IMR-90 (cell line): ENCODE results near the gene PSME2. TPM values are rescaled to one million over a fixed set of nuclear protein-coding genes. Genes with fewer than 3 reads are reported as not detected.

Experiments used
- ATAC-seq: fragments of 200-7000 bp; cut with Tn5 transposase; 2 replicates; pipeline ENCODE4 v1.9.1; 2020; ENCODE audit warnings: low read depth, mild to moderate bottlenecking, moderate library complexity
- BruUV-seq: library from RNA; stranded (reverse); fragments of 400-500 nt; replicated peaks from 2 replicates; lab custom pipeline; 2021; lab: Mats Ljungman, UMichigan
- CTCF ChIA-PET: fragments of 300-600 bp; formaldehyde crosslinking; extraction: SDS; loops from one replicate; lab custom pipeline; 2021; ENCODE audit warnings: antibody characterized with exemption; lab: Yijun Ruan, JAX
- POLR2A ChIA-PET: fragments of 300-600 bp; sonication (Branson Sonifier 250); formaldehyde crosslinking; loops from one replicate; lab custom pipeline; 2022; ENCODE audit warnings: antibody characterized with exemption; ENCODE audit not compliant: unreplicated experiment; lab: Charles Lee
- DNase-seq: peaks from one replicate; pipeline ENCODE4 v3.0.0; 2013
- H2AFZ ChIP-seq: replicated peaks from 2 replicates; pipeline ENCODE3; 2013; ENCODE audit warnings: low read length, mild to moderate bottlenecking; ENCODE audit not compliant: poor library complexity
- H2AK5ac ChIP-seq: 2 replicates; pipeline ENCODE4 v1.6.1; 2013; ENCODE audit warnings: low read depth, low read length, inconsistent platforms
- H2AK9ac ChIP-seq: replicated peaks from 2 replicates; pipeline ENCODE3; 2013; ENCODE audit warnings: mild to moderate bottlenecking, low read depth, low read length, moderate library complexity; ENCODE audit not compliant: poor library complexity
- H2BK120ac ChIP-seq: 2 replicates; pipeline ENCODE4 v1.6.1; 2013; ENCODE audit warnings: low read depth, low read length, inconsistent platforms
- H2BK15ac ChIP-seq: 3 replicates; pipeline ENCODE4 v1.6.1; 2013; ENCODE audit warnings: low read depth, low read length, inconsistent platforms
- H2BK20ac ChIP-seq: 2 replicates; pipeline ENCODE4 v1.6.1; 2013; ENCODE audit warnings: low read depth, mild to moderate bottlenecking, inconsistent platforms, low read length, moderate library complexity
- H2BK5ac ChIP-seq: 2 replicates; pipeline ENCODE4 v1.6.1; 2013; ENCODE audit warnings: mild to moderate bottlenecking, low read depth, low read length, inconsistent platforms; ENCODE audit not compliant: poor library complexity, severe bottlenecking
- H3K14ac ChIP-seq: replicated peaks from 2 replicates; pipeline ENCODE4 v1.6.1; 2013; ENCODE audit warnings: low read depth, low read length, inconsistent platforms
- H3K18ac ChIP-seq: 2 replicates; pipeline ENCODE4 v1.6.1; 2013; ENCODE audit warnings: low read depth, low read length, control low read depth
- H3K23ac ChIP-seq: 2 replicates; pipeline ENCODE4 v1.6.1; 2013; ENCODE audit warnings: low read depth, low read length, inconsistent platforms
- H3K27ac ChIP-seq: 2 replicates; pipeline ENCODE4 v1.5.1; 2013; ENCODE audit warnings: mild to moderate bottlenecking, control low read depth, low read length; ENCODE audit not compliant: insufficient read depth
- H3K27me3 ChIP-seq: 2 replicates; pipeline ENCODE4 v1.6.1; 2013; ENCODE audit warnings: low read length; ENCODE audit not compliant: control insufficient read depth, insufficient read depth
- H3K36me3 ChIP-seq: 2 replicates; pipeline ENCODE4 v1.6.1; 2013; ENCODE audit warnings: low read length, mixed read lengths; ENCODE audit not compliant: control insufficient read depth, insufficient read depth
- H3K4ac ChIP-seq: 2 replicates; pipeline ENCODE4 v1.6.1; 2013; ENCODE audit warnings: low read depth, low read length, inconsistent platforms
- H3K4me1 ChIP-seq: 2 replicates; pipeline ENCODE4 v1.6.1; 2013; ENCODE audit warnings: low read length, mixed read lengths; ENCODE audit not compliant: control insufficient read depth, insufficient read depth
- H3K4me2 ChIP-seq: 2 replicates; pipeline ENCODE4 v1.6.1; 2013; ENCODE audit warnings: low read depth, mild to moderate bottlenecking, control low read depth, low read length, moderate library complexity
- H3K4me3 ChIP-seq: 2 replicates; pipeline ENCODE4 v1.5.1; 2013; ENCODE audit warnings: low read depth, mild to moderate bottlenecking, control low read depth, low read length, moderate library complexity; ENCODE audit not compliant: insufficient read depth
- H3K56ac ChIP-seq: 2 replicates; pipeline ENCODE4 v1.6.1; 2013; ENCODE audit warnings: low read length, inconsistent platforms; ENCODE audit not compliant: insufficient read depth; ENCODE audit errors: extremely low read depth
- H3K79me1 ChIP-seq, 2 experiments: 2 replicates each; pipeline ENCODE4 v1.6.1; 2013; ENCODE audit warnings: low read length in 2 of 2, inconsistent platforms in 1 of 2, low read depth in 1 of 2
- H3K9ac ChIP-seq: 2 replicates; pipeline ENCODE4 v1.6.1; 2013; ENCODE audit warnings: low read depth, low read length, control low read depth
- H3K9me1 ChIP-seq: 2 replicates; pipeline ENCODE4 v1.6.1; 2013; ENCODE audit warnings: low read length, inconsistent platforms; ENCODE audit not compliant: insufficient read depth
- H3K9me3 ChIP-seq: 2 replicates; pipeline ENCODE4 v1.6.1; 2013; ENCODE audit warnings: low read length; ENCODE audit not compliant: control insufficient read depth, insufficient read depth
- H4K20me1 ChIP-seq: 2 replicates; pipeline ENCODE4 v1.6.1; 2013; ENCODE audit warnings: low read length, inconsistent platforms; ENCODE audit not compliant: insufficient read depth
- H4K5ac ChIP-seq: 2 replicates; pipeline ENCODE4 v1.6.1; 2013; ENCODE audit warnings: mild to moderate bottlenecking, low read depth, low read length, control low read depth
- H4K8ac ChIP-seq, 2 experiments: 2 replicates each; pipeline ENCODE4 v1.6.1; 2013; ENCODE audit warnings: low read depth in 2 of 2, low read length in 2 of 2, control low read depth in 1 of 2, inconsistent platforms in 1 of 2
- H4K91ac ChIP-seq: 2 replicates; pipeline ENCODE4 v1.6.1; 2013; ENCODE audit warnings: low read depth, low read length, inconsistent platforms; ENCODE audit not compliant: insufficient read depth
- BHLHE40 ChIP-seq: fragments of 150-350 bp; IDR thresholded peaks from 2 replicates; pipeline ENCODE4 v1.6.1; 2016; ENCODE audit warnings: mild to moderate bottlenecking, low read depth, low read length
- CEBPB ChIP-seq: IDR thresholded peaks from 2 replicates; pipeline ENCODE4 v1.6.1; 2012; ENCODE audit warnings: low read depth, low read length, improper control_type of control experiment
- CHD1 ChIP-seq: IDR thresholded peaks from 2 replicates; pipeline ENCODE4 v1.6.1; 2012; ENCODE audit warnings: low read depth, low read length, improper control_type of control experiment
- FOS ChIP-seq: fragments of 150-350 bp; IDR thresholded peaks from 2 replicates; pipeline ENCODE4 v1.6.1; 2016; ENCODE audit warnings: low read depth, low read length
- MAFK ChIP-seq: IDR thresholded peaks from 2 replicates; pipeline ENCODE4 v1.6.1; 2012; ENCODE audit warnings: low read depth, low read length, improper control_type of control experiment
- MAZ ChIP-seq: IDR thresholded peaks from 2 replicates; pipeline ENCODE4 v1.6.1; 2012; ENCODE audit warnings: low read depth, mild to moderate bottlenecking, low read length, improper control_type of control experiment, moderate library complexity, borderline replicate concordance
- NFE2L2 ChIP-seq: fragments of 150-350 bp; IDR thresholded peaks from 2 replicates; pipeline ENCODE4 v1.6.1; 2016; ENCODE audit warnings: low read depth, mild to moderate bottlenecking, low read length
- SMC3 ChIP-seq: fragments of 150-350 bp; IDR thresholded peaks from 2 replicates; pipeline ENCODE4 v1.6.1; 2016; ENCODE audit warnings: low read depth, mild to moderate bottlenecking, antibody characterized with exemption, low read length, moderate library complexity
- WGBS, 2 experiments: methylation state at CpG; one replicate each; pipeline versions ENCODE4 v1.1.5 to v1.1.7; 2013; ENCODE audit warnings: missing lambda C conversion rate in 2 of 2; ENCODE audit not compliant: insufficient read length in 1 of 2; ENCODE audit errors: extremely low coverage in 2 of 2; 5-methylcytosine and 5-hydroxymethylcytosine counted together
- dilution Hi-C: fragments of 300-500 bp; cut with HindIII; formaldehyde crosslinking; loops from one replicate; pipeline ENCODE4 v1.14.3; 2018; ENCODE audit warnings: low sequenced_read_pairs; ENCODE audit not compliant: unreplicated experiment
- in situ Hi-C: fragments of 300-500 bp; cut with MboI; formaldehyde crosslinking; loops from 3 replicates; pipeline ENCODE4 v1.14.3; 2019; ENCODE audit warnings: low sequenced_read_pairs, inconsistent platforms, mixed read lengths
- intact Hi-C: fragments of 100-400 bp; cut with micrococcal nuclease; formaldehyde crosslinking; loops from 2 replicates; pipeline ENCODE4 v1.10.0; 2022
- polyA plus RNA-seq, 3 experiments: library from polyadenylated mRNA; depleted of rRNA; stranded (reverse); fragments of >200 nt; gene quantifications; 2 replicates each; pipeline ENCODE4 v1.2.3, GENCODE V29; 2012; ENCODE audit warnings: low replicate concordance in 1 of 3
- total RNA-seq: library from RNA; depleted of rRNA; stranded (reverse); fragments of >200 nt; gene quantifications from 2 replicates; pipeline ENCODE4 v1.2.3, GENCODE V29; 2012
- TF ChIP-seq, protein P1 (sequence below): fragments of 150-350 bp; IDR thresholded peaks from 2 replicates; pipeline ENCODE4 v1.6.1; 2016; ENCODE audit warnings: low read depth, mild to moderate bottlenecking, low read length, moderate library complexity, borderline replicate concordance
- TF ChIP-seq, protein P2 (sequence below): conservative IDR thresholded peaks from 2 replicates; pipeline ENCODE4 v1.5.1; 2012; ENCODE audit warnings: mild to moderate bottlenecking, low read depth, low read length, improper control_type of control experiment
- TF ChIP-seq, protein P3 (sequence below): fragments of 150-350 bp; IDR thresholded peaks from 2 replicates; pipeline ENCODE4 v1.6.1; 2017; ENCODE audit warnings: mild to moderate bottlenecking, antibody characterized with exemption, low read length, low read depth

PSME2 gene
- total and polyA plus RNA-seq, 2 of the 4 experiments (the other 2 are of a cell fraction), result 104 to 141 TPM

DNA sequence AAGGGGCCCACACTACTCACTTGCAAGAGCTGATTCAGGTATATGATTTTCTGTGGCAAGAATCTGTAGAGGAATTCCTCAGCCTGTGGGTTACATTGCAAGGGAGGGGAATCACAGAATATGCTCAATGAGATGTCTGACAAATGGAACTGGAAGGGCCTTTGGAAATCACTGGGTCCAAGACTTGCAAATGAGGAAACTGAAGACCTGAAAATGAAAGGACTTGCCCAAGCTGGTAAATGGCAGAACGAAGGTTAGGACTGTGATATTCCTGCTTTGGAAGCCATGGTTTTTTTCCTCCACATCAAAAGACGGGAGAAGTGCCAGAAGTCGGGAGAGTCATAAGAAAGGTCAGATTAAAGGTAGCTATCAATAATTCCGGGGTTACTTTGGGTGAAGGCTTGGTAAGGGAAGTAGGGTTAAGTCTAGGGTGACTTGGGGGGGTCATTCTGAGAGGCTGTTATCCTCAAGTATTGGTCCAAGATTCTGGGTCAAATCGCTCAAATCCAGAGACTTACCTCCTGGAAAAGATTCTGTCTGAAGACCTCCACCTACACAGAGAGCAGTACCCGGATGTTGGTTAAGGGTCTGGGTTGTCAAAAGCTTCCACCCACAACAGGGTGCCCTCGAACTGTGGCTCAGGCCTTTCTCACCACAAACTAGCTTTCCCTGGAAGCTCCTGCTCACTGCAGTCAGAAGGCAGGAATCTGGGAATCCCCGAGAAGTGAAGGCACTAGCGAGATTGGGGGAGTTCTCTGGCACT lies 539 bp downstream of the PSME2 start (continued):
- TF ChIP-seq NFE2L2, result no peak
- no peak for TF ChIP-seq CEBPB
- no peak for TF ChIP-seq CHD1

DNA sequence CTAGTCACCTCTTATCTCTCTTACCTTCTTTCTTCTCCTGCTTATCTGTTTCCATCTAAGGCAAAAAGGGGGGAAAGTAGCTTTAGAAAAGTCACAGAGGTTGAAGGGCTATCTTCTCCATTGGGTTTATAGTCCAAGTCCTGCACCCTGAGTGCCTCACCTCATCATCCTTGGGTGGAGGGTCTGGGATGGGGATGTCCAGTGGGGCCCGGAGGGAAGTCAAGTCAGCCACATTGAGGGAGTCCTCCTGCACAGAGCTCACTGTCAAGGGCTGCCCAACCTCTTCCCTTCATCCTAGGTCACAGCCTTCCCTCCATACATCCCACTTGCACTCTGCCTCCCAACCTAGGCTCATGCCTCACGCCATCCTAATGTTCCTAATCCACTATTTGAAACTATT lies 1.2 kb downstream of the PSME2 start:
- no peaks in the 10 kb centered on the region for H3K9me3 ChIP-seq
- TF ChIP-seq SMC3 (no peak), MAFK (no peak), BHLHE40 (no peak), MAZ (no peak), CEBPB (no peak), FOS (no peak), CHD1 (no peak), NFE2L2 (no peak)
- TF ChIP-seq, protein P1, sequence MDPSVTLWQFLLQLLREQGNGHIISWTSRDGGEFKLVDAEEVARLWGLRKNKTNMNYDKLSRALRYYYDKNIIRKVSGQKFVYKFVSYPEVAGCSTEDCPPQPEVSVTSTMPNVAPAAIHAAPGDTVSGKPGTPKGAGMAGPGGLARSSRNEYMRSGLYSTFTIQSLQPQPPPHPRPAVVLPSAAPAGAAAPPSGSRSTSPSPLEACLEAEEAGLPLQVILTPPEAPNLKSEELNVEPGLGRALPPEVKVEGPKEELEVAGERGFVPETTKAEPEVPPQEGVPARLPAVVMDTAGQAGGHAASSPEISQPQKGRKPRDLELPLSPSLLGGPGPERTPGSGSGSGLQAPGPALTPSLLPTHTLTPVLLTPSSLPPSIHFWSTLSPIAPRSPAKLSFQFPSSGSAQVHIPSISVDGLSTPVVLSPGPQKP, result no peak
- TF ChIP-seq, protein P2, sequence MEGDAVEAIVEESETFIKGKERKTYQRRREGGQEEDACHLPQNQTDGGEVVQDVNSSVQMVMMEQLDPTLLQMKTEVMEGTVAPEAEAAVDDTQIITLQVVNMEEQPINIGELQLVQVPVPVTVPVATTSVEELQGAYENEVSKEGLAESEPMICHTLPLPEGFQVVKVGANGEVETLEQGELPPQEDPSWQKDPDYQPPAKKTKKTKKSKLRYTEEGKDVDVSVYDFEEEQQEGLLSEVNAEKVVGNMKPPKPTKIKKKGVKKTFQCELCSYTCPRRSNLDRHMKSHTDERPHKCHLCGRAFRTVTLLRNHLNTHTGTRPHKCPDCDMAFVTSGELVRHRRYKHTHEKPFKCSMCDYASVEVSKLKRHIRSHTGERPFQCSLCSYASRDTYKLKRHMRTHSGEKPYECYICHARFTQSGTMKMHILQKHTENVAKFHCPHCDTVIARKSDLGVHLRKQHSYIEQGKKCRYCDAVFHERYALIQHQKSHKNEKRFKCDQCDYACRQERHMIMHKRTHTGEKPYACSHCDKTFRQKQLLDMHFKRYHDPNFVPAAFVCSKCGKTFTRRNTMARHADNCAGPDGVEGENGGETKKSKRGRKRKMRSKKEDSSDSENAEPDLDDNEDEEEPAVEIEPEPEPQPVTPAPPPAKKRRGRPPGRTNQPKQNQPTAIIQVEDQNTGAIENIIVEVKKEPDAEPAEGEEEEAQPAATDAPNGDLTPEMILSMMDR, result no peak
- TF ChIP-seq, protein P3, sequence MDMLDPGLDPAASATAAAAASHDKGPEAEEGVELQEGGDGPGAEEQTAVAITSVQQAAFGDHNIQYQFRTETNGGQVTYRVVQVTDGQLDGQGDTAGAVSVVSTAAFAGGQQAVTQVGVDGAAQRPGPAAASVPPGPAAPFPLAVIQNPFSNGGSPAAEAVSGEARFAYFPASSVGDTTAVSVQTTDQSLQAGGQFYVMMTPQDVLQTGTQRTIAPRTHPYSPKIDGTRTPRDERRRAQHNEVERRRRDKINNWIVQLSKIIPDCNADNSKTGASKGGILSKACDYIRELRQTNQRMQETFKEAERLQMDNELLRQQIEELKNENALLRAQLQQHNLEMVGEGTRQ, result no peak

More for the DNA sequence above, 1.2 kb downstream of the PSME2 start:
- H3K4me2 ChIP-seq, result peak overlapping the region; percentile 96
- no peaks in the 10 kb centered on the region for H3K27me3 ChIP-seq
- no peak overlapping the region for H2BK20ac ChIP-seq
- no peak overlapping the region for H3K18ac ChIP-seq
- no peak overlapping the region for H3K4me3 ChIP-seq
- no peak overlapping the region for H2BK15ac ChIP-seq
- in situ Hi-C loops (loop anchor here (25.0 kb wide), 2 partner anchors 833 to 1058 kb away; partner anchors contain the start of genes ACIN1, BCL2L2, C14orf119 and PABPN1), dilution Hi-C loops (no loop called here), intact Hi-C loops (no loop called here)
- H2BK5ac ChIP-seq, result peak overlapping the region; percentile 71
- DNase-seq (no peak), ATAC-seq (no peak)
- H3K36me3 ChIP-seq, result peaks cover 12% of the 10 kb centered on the region
- H3K4me1 ChIP-seq, result peaks cover 10% of the 10 kb centered on the region
- no CpG with 5 or more reads among the region's 2 CpGs for WGBS, 2 experiments
- H3K4ac ChIP-seq, result 0 out of 2 replicates have a peak overlapping the region, but pooled peaks have one; percentile 28
- peak overlapping the region; percentile 8; the same call in 1 of the 2 replicates for H3K27ac ChIP-seq
- H3K9me1 ChIP-seq, result peaks cover 15% of the 10 kb centered on the region
- H4K5ac ChIP-seq, result no peak overlapping the region
- peak overlapping the region; percentile 25; the same call in 1 of the 2 replicates for H2AK5ac ChIP-seq
- no peak overlapping the region for H2AFZ ChIP-seq
- H4K8ac ChIP-seq, result no peak overlapping the region; a peak in 1 of 4 replicates
- H2AK9ac ChIP-seq, result no peak overlapping the region
- ChIA-PET CTCF (interaction anchor here (0.6 kb wide), 1 partner anchor 298 kb away, joined by 3 read pairs; no protein-coding TSS in a partner anchor), POLR2A (no interaction called here)
- H3K14ac ChIP-seq, result peak overlapping the region; percentile 72
- H3K9ac ChIP-seq, result peak overlapping the region; percentile 76; the same call in 1 of the 2 replicates
- BruUV-seq, result no TSS peak
- H3K23ac ChIP-seq, result peak overlapping the region; percentile 68; the same call in 1 of the 2 replicates
- H4K91ac ChIP-seq, result no peak overlapping the region
- peaks cover 31 to 71% of the 10 kb centered on the region in 2 experiments for H3K79me1 ChIP-seq
- no peak overlapping the region for H2BK120ac ChIP-seq
- no peak overlapping the region for H3K56ac ChIP-seq
- H4K20me1 ChIP-seq, result peaks cover 18% of the 10 kb centered on the region
